ENCODE results near the gene EPB41L2.
"Not testable (repeated sequence)": the region's sequence is repeated elsewhere in the genome, so short reads cannot be mapped to it uniquely, and the experiment has no call there.

Gene EPB41L2

DNA sequence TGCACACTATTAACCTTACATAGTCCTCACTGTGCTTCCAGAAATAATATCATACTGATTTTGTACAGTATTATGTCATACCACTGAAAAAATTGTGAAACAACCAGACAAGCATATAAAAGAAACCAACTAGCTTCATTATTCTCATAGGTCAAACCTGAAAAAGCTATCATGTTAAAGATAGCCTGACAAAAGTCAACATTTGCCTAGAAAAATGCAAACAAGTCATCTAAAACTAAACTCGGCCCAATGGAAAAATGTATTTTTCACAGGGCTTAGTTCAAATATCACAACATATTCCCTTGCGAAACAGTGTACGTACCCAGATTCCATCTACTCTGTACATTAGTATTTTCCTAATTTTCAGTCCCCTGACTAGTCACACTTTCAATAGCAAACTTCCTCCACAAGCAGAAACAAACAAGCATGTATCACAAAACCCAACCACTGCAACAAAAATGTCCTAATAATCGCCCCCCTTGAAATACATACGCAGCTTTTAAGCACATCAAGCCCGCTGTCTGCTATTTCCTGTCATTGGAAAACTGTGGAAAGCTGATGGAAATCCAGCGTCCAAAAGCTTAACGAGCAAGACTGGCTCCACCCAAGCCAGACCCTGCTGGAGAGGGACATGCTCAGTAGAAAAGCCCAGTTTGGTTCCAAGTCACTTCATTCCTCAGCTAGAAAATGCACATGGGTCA is 93.1 kb downstream of the EPB41L2 start:
- DNase-seq = no peak

DNA sequence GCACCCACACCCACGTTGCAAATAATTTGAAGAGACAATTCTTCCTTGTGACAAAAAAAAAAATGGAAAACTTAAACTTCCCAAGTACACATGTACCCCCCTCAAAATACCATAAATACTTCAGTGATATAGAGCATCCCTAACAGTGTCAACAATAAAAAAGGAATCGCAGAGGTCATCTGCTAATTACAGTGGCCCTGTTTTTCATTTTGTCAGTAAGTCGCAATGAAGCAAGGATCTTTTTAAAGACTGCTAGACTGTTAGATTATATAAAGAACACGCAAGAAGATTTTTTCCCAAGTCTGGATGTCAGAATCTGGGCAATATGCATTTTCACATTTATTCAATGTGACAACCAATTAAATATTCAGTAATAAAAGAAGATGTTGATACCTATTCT is 93.9 kb downstream of the EPB41L2 start:
- no peak for DNase-seq

DNA sequence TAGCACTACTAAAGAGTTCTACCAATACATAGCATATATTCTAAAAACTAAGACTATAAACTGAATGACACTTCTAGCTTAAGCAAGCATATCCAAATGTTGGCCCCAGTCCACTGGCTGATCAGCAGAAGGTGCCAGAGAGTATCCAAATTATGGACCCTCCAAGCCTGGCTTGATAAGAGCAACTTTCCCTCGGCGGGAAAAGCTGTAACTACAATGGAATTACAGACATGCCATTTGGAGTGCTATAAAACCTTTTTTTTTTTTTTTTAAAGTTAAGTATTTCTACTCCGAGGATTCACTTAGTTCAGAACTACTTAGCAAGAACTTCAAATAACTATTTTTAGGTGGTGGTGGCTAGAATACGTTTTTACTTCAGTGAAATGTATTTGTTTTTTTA is 94.6 kb downstream of the EPB41L2 start:
- DNase-seq = no peak

DNA sequence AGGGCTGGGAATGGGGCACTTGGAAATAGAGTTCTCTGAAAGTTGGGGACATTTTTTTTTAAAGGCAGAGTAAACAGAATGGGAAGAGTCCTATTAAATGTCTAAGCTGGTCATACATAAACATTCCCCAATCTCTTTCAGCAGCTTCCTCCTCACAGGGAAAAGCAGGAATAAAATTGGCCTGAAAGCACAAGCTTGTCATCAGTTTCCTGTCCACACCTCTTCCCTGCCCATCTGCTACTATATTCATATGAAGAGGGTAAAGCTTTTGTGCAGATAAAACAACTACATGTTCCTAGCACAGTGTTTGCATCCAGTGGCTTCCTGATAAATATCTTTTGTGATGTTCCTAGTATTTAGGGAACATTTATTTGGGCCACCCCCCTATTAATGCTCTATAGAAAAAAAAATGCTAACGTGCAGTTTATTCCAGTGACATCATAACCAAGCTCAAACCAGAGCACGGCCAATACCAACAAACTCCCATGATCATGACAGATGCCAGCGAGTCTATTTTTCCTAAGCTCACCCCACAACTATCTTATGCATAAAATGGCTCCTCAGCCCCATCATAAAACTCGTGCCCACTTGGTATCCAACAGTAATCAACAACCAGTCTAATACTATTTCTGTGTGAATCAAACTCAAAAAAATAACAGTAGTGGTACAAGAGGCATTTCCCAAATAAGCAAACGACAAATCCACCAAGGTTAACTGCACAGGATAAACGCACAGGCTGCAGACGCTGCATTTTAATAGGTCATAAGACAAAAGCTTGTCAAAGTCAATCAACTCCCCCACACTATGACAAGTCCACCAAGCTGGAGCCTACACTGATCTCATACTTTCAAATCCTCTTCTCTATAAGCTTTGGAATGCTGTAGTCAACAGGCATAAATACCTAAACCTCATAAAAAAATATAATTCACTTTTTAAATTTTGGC is 95.3 kb downstream of the EPB41L2 start:
- no peak for DNase-seq

DNA sequence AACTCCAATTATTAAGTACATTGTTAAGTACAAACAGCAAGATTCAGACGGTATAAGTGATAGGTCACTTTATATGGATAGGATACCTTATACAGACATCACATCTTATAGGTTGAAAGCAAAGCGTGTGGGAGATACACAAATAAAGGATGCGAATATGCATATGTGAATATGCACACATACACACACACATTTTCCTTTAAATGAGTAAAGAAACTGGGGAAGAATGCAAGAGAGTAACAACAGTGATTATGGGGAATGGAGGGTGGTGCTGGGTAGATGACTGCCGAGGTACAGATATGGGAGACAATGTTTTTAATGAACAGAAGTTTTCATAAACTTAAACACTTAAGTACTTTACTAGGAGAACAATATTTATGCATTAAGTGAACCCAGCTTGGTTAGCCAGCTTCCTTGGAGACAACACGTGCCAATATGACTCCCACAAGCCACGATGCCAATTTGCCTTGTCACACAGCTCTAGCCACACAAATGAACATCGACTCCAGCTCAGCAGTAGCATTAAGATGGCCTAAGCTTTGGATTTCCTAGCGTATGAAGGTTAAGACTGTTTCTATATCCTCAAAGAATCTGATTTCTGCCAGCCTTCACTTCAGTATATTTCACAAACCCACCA is 96.6 kb downstream of the EPB41L2 start:
- no peak for DNase-seq

DNA sequence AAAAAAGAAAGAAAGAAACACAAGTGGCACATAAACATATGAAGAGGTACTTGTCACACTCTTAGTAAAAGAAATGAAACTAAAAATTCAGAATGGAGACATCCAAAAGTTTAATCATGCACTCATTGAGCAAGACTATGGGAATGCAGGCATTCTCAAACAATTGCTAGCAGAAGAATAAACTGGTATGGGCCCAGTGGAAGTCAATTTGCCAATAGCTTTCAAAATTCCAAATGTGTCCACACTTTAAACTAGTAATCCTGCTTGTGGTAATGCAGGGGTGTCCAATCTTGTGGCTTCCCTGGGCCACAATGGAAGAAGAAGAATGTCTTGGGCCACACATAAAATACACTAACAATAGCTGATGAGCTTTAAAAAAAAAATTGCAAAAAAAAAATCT is 97.4 kb downstream of the EPB41L2 start:
- no peak for DNase-seq

DNA sequence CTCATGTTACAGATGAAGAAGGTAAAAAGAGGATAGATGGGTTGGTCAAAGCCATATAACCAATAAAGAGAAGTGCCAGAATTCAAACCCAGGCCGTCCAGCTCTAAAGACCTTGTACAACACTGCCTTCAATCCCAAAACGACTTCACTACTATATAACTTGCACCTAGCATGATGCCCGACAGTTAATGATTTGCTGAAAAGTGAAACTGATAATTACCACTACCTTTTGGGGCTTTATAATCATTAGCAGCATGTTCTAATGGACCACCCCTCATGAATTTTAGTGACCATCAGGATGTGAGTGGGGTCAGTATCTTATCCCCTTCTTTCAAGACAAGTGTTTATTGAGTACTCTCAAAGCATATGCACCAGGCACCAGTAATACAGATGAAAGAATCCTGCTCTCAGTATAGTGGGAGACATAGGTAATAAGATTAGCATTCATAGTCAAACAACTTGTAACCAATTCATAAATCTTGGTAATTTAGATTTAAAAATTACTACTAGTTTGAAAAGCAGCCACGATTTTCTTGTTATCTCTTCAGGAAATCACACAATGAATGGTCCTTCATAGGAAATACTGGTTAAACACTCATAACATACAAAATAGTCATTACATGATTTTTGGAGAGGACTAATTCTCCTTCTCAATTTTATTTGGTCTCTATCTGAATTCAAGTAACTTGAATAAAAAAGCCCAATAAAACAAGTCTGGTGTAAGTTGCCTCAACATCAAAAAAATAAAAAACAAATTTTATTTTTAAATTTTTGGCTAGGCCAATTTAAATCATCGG is 98.0 kb downstream of the EPB41L2 start:
- no peak for DNase-seq

DNA sequence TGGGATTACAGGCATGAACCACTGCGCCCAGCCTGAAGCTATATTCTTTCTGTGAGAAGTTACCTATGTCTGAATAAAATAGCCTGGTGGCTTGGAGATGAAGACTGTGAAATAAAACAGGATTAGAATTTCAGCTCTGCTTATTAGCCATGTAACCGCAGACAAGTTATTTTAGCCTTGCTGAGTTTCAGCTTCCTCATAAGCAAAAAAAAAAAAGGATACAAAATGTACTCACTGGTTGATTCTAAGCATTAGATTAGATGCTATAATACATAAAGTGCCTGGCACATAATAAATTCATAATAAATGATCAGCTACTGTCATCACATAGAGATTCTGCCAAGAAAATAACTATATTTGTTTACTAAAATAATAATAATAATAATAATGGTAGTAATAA is 98.8 kb downstream of the EPB41L2 start:
- DNase-seq = no peak

DNA sequence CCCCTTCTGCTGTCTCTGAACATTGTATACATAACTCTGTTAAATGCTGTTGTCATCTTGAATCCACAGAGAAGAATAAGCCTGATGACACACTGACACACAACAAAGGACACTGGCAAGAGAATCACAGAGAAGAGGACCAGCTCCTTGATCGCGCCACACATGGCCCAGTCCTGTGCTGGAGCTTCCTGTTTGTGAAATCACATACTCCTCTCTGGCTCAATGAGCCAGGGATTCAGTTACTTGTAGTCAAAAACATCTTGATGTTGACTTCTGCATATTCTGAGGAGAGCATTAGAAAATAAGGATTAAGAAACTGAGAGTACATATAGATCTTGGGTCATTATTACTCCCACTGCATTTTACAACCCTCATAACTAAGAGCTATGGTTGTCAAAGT is 100.1 kb downstream of the EPB41L2 start:
- DNase-seq = no peak

DNA sequence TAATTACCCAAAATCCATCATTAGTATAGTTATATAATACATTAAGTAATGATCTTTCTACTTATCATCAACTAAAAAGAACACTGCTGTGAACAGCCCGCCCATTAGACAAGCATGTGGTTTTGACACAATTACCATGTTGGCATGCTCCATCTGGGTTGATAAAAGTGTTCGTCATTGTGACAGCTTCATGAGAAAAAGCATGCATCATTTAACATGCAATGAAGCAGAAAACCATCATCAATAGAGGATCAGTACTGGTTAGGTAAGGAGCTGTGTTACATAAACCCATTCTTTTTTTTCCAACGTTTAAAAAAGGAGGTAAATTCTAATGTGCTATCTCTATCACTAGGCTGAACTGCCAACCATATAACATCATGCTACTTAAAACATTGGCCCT is 101.9 kb downstream of the EPB41L2 start:
- DNase-seq = no peak

DNA sequence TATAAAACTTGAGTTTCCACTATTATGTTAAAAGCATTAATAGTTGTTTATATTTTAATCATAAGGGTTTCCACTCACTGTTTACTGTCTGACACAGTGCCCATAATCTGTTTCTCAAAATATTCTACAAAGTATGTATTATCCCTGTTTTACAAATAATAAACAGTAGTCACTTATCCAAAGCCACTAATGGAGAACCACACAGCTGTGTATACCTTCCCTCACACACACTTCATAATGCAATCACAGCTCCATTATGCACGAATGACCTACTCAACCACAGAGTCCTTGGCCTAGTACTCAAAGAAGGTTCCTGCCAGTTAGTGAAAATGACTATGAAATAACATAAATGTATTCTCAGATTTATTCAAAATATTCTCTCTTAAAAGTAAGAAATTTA is 103.1 kb downstream of the EPB41L2 start:
- DNase-seq = no peak

DNA sequence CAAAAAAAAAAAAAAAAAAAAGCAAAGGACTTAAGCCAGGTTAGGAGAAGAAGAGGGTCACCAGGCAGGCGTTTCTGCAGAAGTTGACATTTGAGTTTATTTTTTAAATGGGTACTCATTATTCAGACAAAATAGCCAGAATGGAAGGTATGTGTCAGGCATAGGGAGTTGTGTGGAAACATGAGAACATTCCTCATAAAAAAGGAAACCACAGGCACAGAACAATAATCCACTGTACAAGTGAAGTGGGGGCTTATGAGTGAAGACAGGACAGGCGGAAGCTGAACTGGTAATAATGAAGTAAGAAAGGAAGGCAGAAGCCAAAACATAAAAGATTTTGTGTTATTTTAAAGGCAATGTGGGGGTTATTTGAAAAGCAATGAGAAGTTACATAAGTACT is 104.6 kb downstream of the EPB41L2 start:
- DNase-seq = no peak

DNA sequence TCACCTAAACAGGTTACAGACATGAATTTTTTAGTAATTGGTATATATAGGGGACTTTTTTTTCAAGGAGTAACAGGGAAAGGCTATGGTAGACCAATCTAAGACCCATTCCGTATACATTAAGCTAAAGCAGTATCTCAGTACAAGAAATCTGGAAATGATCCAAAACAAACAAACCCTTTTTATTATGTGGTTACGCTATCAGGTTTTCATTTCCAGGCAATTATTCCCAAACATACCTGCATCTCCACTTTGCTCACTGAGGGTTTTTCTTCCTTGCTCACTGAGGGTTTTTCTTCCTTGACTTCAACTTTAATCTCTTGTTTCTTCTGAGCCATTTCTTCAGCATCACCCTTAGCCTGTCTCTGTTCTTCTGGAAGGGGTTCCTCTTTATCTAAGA is 107.3 kb downstream of the EPB41L2 start:
- DNase-seq = no peak

DNA sequence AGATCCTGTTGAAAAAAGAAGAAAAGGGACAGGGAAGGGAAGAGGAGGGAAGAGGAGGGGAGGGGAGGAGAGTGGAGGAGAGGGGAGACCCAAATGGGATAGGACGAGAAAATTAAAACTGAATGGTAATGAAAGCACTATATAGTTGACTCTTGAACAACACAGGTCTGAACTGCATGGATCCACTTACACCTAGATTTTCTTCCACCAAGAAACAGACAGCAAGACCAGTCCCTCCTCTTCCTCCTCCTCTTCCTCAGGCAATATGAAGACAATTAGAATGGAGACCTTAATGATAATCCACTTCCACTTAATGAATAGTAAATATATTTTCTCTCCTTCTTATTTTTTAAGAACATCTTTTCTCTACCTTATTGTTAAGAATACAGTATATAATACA is 113.5 kb downstream of the EPB41L2 start:
- DNase-seq = no peak

DNA sequence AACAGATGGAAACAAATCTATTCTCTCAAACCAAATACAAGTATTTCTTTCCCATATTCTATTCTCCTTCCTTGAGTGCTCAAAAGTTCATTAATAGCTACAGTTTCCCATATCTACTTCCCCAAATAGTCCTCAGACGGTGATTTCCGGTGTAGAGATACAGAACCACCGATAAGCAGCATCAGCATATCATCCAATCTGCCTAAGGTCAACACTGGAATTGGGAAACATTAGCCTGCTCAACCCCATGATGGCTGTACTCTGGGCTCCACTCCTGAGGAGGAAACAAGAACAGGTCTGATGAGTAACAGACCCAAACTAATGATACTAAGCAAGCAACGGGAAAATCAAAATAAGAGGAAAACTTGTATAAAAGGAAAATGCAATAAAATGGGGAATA is 115.6 kb downstream of the EPB41L2 start:
- DNase-seq = no peak

DNA sequence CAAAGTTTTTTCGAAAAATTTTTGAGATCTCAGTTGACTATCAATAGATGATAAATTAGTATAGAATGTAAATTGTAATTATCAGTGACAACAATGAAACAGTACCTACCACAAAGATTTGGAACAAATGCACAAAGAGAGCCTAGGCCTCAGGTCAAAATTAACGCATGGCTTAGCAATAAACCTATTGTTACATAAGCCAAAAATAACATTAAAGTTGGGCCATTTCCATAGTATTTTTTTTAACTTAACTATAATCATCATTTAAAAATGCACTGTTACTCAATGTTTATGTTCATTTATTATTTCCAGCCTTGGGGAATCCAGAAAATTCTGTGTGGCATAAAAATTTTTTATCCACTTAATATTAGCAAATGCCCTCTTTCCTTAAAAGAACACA is 117.0 kb downstream of the EPB41L2 start:
- no peak for DNase-seq

DNA sequence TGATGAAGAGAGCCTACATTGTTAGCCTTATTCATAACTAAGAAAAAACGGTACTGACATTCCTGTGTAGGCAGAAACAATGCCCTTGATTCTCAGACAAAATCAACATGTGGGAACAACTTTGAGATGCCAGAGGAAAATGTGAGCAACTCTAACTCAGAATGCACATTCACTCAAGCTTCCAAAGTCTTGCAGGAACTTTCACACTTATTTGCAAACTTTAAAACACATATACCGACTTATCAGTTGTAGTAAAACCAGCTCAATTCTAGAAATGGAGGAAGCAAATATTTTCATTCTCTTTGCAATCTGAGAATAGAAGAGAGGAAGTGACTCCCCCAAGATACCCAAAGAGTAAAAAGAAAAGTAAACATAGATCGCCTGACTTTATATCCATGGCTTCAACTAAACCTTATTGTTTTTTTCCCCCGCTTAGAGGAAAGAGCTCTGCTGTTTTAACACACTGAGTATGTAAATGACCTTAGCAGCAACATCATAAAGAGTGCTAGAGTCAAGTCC is 117.6 kb downstream of the EPB41L2 start:
- DNase-seq = no peak

DNA sequence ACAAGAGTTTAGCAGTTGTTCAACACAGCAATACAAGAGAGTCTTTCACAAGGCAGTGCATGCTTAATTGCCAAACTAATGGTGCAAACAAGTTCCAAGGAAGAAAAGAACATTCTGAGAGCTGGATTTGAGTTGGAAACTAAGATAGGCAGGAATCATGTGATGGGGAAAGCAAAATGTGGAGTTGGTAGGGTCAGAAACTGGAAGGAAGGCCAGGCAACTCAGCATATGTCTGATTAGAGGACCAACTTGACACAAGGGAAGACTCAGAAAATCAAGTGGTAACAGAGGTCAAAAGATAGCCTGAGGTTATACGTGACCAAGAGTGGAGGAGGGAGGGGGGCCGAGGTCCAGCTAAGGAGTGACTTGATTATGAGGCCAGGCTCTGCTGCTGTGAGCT is 118.6 kb downstream of the EPB41L2 start:
- no peak for DNase-seq

DNA sequence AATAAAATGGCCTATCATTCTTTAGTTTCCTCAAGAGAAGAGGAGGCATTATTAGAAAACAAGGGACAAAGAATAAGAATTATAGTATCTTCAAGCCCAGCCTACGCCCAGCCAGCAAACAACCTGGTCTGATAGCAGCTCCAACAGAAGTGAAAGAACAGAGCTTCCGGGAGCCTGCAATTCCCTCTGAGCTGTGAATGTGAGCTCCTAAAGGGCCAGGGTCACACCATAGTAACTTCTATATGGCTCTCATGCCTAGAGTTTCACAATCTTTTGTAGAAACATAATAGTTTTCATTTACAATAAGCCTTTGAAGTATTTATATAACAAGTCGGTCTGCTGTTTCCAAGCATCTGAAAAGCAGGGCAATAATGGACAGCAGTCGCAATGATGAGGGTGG is 119.3 kb downstream of the EPB41L2 start:
- DNase-seq = no peak

DNA sequence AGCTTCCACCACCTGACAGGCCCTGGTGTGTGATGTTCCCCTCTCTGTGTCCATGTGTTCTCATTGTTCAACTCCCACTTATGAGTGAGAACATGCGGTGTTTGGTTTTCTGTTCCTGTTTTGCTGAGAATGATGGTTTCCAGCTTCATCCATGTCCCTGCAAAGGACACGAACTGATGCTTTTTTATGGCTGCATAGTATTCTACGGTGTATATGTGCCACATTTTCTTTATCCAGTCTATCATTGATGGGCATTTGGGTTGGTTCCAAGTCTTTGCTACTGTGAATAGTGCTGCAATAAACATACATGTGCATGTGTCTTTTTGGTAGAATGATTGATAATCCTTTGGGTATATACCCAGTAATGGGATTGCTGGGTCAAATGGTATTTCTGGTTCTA is 120.3 kb downstream of the EPB41L2 start:
- DNase-seq = not testable (repeated sequence)

DNA sequence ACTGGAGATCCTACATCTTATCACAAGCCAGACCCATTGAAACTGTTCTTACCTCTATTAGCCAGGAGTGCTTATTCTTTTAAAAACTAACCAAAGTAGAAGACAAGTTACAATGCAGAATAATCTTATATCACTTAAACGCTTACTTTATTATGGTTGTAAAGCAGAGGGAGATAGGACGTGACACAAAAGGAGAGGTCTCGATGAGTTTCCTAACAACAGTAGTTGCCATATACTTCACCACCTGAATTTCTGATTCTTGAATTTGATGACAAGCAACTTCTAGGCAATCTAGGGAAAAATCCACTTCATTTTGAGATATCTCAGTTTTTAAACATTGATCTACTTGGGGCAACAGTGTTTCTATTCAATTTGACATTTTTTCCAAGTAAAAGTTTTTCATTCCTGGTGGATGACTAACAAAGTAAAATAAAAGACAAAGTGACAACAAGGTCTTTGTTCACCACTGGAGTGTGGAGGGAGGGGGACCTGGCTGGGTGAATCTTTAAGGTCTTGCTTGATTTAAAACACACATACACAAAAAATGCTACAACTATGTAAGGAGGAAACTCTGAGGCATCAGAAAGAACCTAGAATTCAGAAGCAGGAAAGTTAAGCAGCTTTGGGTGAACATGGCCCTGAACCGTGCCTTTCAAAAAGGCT is 125.0 kb downstream of the EPB41L2 start:
- no peak for DNase-seq

DNA sequence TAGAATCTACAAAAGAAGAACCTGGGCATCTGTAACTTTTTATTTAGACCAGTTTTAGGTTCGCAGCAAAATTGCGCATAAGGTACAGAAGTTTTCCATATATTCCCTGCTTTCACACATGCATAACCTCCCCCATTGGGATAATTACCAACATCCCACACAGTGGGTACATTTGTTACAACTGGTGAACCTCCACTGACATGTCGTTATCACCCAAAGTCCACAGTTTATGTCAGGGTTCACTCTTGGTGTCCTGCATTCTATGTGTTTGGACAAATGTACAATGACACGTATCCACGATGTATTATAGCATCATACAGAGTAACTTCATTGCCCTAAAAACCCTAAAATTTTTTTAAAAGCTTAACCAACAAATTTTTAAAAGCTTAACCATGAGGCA is 126.1 kb downstream of the EPB41L2 start:
- DNase-seq = no peak
